WERI-Rb-1 (cell line): ENCODE results near the gene IFT20.

Source experiments
- DNase-seq: peaks from one replicate; pipeline ENCODE4 v3.0.0-alpha.2; 2020
- H3K27ac ChIP-seq: fragments of 250-450 bp; sonication (Bioruptor Pico); 2 replicates; pipeline ENCODE4 v1.5.1; 2020; ENCODE audit warnings: mild to moderate bottlenecking, moderate library complexity
- H3K27me3 ChIP-seq: fragments of 250-450 bp; sonication (Bioruptor Pico); 2 replicates; pipeline ENCODE4 v1.5.1; 2021; ENCODE audit warnings: mild to moderate bottlenecking, low read depth, moderate library complexity; ENCODE audit not compliant: insufficient read depth, severe bottlenecking
- H3K36me3 ChIP-seq: fragments of 250-450 bp; sonication (Bioruptor Pico); 2 replicates; pipeline ENCODE4 v1.5.1; 2020; ENCODE audit warnings: mild to moderate bottlenecking, moderate library complexity
- H3K4me3 ChIP-seq: 2 replicates; pipeline ENCODE4 v1.5.1; 2011; ENCODE audit warnings: low read depth, mild to moderate bottlenecking, control low read depth, low read length
- H3K9me3 ChIP-seq: fragments of 250-450 bp; sonication (Bioruptor Pico); 2 replicates; pipeline ENCODE4 v1.5.1; 2021; ENCODE audit warnings: mild to moderate bottlenecking, moderate library complexity; ENCODE audit not compliant: severe bottlenecking
- CTCF ChIP-seq: IDR thresholded peaks from 2 replicates; pipeline ENCODE4 v1.5.1; 2011; ENCODE audit warnings: low read depth, mild to moderate bottlenecking, control low read depth, inconsistent platforms, low read length

Gene IFT20

GRCh38 chr17:28324267-28324745 is 11.0 kb downstream of the IFT20 start:
- TF ChIP-seq CTCF: no peak
- Histone ChIP-seq H3K9me3 (no peaks in the 10 kb centered on the region), H3K27ac (peak overlapping the region; percentile 81), H3K27me3 (no peaks in the 10 kb centered on the region), H3K4me3 (no peak overlapping the region; the same call in 1 of the 2 replicates), H3K36me3 (peaks cover 77% of the 10 kb centered on the region)
- DNase-seq: no peak

DNA sequence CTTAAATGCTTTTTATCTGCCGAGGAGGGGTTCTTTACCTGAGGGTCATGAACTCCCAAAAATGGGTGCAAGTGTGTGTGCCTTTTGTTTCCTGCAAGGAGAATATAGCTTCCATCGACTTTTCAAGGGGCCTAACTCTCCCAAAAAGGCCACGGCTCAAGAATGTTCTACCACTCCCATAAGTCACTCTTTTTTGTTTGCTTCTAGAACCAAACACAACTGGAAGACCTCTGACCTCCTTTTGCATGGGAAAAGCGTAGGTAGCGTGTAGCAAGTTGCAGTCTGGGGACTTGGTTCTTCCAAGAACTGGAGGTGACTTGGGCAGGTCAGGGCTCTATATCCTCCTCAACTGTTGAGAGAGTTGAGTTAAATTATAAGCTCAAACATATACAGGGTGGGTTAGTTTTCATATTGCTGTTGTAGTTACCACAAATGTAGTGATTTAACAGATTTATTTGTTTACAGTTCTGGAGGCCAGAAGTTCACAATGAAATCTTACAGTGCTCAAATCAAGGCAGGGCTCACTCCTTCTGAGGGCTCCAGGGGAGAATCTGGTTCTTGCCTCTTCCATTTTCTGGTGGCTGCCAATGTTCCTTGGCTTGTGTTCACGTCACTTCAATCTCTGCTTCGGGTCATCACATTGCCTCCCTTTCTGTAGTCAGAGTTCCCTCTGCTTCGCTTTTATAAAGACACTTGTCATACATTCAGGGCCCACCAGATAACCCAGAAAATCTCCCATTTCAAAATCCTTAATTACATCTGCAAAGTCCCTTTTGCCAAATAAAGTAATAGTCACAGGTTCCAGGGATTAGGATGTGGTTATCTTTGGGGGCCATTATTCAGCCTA is 14.8 kb downstream of the IFT20 start:
- H3K27ac ChIP-seq: peak overlapping the region; percentile 95
- H3K4me3 ChIP-seq: peak overlapping the region; percentile 99
- peaks cover 39% of the 10 kb centered on the region for H3K36me3 ChIP-seq

DNA sequence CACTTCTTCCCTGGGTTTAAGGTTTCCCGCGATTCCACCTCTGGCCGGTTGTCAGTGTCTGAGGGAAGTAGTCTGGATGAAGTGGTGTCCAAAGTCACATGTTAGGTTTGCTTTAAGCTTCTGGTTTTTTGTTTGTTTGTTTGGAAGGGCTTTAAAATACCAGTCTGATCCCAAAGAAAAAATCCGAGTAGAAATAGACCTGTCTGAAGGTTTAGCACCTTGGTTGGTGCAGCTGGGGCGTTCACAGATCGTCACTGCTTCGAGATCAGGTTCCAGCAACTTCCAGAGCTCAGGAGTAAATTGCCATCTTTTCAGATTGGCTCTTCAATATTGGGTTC is 15.7 kb downstream of the IFT20 start:
- Histone ChIP-seq H3K9me3 (no peaks in the 10 kb centered on the region), H3K27me3 (no peaks in the 10 kb centered on the region), H3K27ac (peak overlapping the region; percentile 95), H3K36me3 (peaks cover 39% of the 10 kb centered on the region), H3K4me3 (peak overlapping the region; percentile 99)
- no peak for TF ChIP-seq CTCF
- DNase-seq: no peak

More for the DNA sequence above, 14.8 kb downstream of the IFT20 start:
- no peaks in the 10 kb centered on the region for H3K9me3 ChIP-seq
- no peak for DNase-seq
- no peaks in the 10 kb centered on the region for H3K27me3 ChIP-seq
- TF ChIP-seq CTCF: no peak

DNA sequence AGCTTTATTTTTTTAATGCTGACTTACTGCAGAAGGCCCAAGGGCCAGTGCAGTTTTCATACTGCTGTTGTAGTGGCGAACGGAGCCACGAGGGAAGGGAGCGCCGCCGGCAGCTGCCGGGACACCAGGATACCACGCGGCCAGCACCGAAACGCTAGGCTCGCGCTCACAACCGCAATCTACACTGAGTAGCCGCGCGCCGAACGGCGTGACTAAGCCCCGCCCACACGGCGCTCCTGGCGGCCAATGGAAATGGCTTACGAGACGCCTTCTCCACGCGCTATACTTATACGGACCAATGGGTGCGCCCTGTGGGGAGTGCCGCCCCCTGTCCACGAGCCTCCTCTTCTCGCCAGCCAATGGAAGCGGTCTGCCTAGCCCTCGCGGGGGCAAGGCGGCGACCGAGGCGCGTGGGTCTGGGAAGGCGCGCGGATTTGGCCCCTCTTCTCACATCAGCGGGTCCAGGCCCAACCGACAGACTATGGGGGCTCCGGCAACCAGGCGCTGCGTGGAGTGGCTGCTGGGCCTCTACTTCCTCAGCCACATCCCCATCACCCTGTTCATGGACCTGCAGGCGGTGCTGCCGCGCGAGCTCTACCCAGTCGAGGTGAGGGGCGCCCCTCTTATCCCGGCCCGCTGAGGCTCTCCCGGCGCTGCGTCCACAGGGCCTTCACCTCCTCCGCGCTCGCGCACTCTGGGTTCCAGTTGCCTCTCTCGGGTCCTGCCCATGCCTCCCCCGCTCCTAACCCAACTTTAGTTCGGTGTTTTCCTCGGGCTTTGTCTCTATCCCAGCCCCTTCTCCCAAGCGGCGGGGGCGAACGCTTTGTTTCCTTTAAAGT is 16.3 kb downstream of the IFT20 start, which contains the start of gene TMEM97:
Gene TMEM97 (plus strand): TSS at position 442 of the 839 bp plus-strand sequence. CDS start 40 bp downstream, at position 482.
- peak; percentile 9; the same call in 1 of the 2 replicates for TF ChIP-seq CTCF
- Histone ChIP-seq H3K36me3 (peaks cover 37% of the 10 kb centered on the region), H3K27me3 (no peaks in the 10 kb centered on the region), H3K4me3 (peak within 1 kb of the TSS; percentile 99), H3K27ac (peak within 1 kb of the TSS; percentile 95), H3K9me3 (no peaks in the 10 kb centered on the region)
- peak; percentile 98 for DNase-seq

- Histone ChIP-seq H3K4me3 (peak overlapping the region; percentile 99), H3K9me3 (no peaks in the 10 kb centered on the region), H3K27ac (peak overlapping the region; percentile 95), H3K36me3 (peaks cover 34% of the 10 kb centered on the region), H3K27me3 (no peaks in the 10 kb centered on the region)
- no peak for DNase-seq
- TF ChIP-seq CTCF: no peak
Observed at GRCh38 chr17:28317966-28318758, 17.1 kb downstream of the IFT20 start.
